Measurements from ENCODE around the gene KCTD3. TPM values are rescaled to one million over a fixed set of nuclear protein-coding genes. Genes with fewer than 3 reads are reported as not detected.

Gene KCTD3
- total and polyA plus RNA-seq, 10 of the 15 experiments (the other 5 are each of a cell fraction or from before 2014, with no cell fraction given) = 3.6 to 19.8 (median 10.7) TPM

- 93% methylated on average over 1 of the region's 1 CpG for WGBS (ENCODE audit: insufficient coverage, insufficient replicate concordance, low lambda C conversion rate, missing lambda C conversion rate)
- BruUV-seq (replicated peaks) = no TSS peak
- Histone ChIP-seq H3K27ac (ENCODE audit: control insufficient read depth, insufficient read depth) (no peak overlapping the region), H3K27me3 (replicated peaks in 1 of 2; ENCODE audit: control insufficient read depth in 2 of 2, insufficient read depth in 2 of 2, low read length in 1 of 2) (no peaks in the 10 kb centered on the region), H3K4me3 (no peak overlapping the region), H3K9ac (ENCODE audit: control insufficient read depth, insufficient read depth, low read length) (no peak overlapping the region), H3K9me3 (replicated peaks; ENCODE audit: control insufficient read depth, insufficient read depth, low read length) (no peaks in the 10 kb centered on the region), H2AFZ (ENCODE audit: control insufficient read depth, low read depth, low read length) (no peak overlapping the region), H3K79me2 (ENCODE audit: control insufficient read depth, insufficient read depth, low read length) (no peaks in the 10 kb centered on the region), H3K4me2 (ENCODE audit: control insufficient read depth, insufficient read depth) (no peak overlapping the region), H4K20me1 (ENCODE audit: control insufficient read depth, insufficient read depth) (no peaks in the 10 kb centered on the region), H3K36me3 (ENCODE audit: control insufficient read depth in 2 of 2, insufficient read depth in 2 of 2, low read length in 1 of 2) (peaks cover 0 to 3% of the 10 kb centered on the region in 2 experiments; a peak in 2 of 4 replicates), H3K4me1 (ENCODE audit: control insufficient read depth, insufficient read depth, low read length) (no peaks in the 10 kb centered on the region)
- SMC1A ChIA-PET (ENCODE audit: uncharacterized antibody, unreplicated experiment) = interaction anchor here (0.7 to 1.4 kb wide), 7 partner anchors 14 to 86 kb away, joined by 3 to 5 read pairs (median 4); no protein-coding TSS in a partner anchor
- FAIRE-seq = no peak
- TF ChIP-seq HCFC1 (IDR thresholded peaks at IDR 0.05; ENCODE audit: low read length) = no peak
- TF ChIP-seq TAF1 (IDR thresholded peaks at IDR 0.05; ENCODE audit: borderline replicate concordance, low read depth, low read length) = no peak
- no peak for TF ChIP-seq IKZF2 (IDR thresholded peaks at IDR 0.05)
- no peak for TF ChIP-seq SMARCA5 (IDR thresholded peaks at IDR 0.05)
- no peak for TF ChIP-seq ATF2 (IDR thresholded peaks at IDR 0.05; ENCODE audit: low read length)
- no peak for TF ChIP-seq FOS (IDR thresholded peaks at IDR 0.05; ENCODE audit: borderline replicate concordance, extremely low read depth, insufficient read length)
- no peak for TF ChIP-seq TCF12 (IDR thresholded peaks at IDR 0.05; ENCODE audit: low read depth, low read length)
- ATAC-seq = no peak
- POLR2A ChIA-PET = interaction anchor here (0.8 to 1.8 kb wide), 3 partner anchors 11 to 43 kb away, joined by 3 to 6 read pairs (median 3); no protein-coding TSS in a partner anchor
- CTCF ChIA-PET = interaction anchor here (0.9 to 1.4 kb wide), 2 partner anchors 7 to 13 kb away, joined by 3 read pairs; no protein-coding TSS in a partner anchor
- intact Hi-C loops (cut with micrococcal nuclease; ENCODE audit: unreplicated experiment) (no loop called here), in situ Hi-C loops (cut with MboI) (no loop called here)
- RAD21 ChIA-PET (ENCODE audit: unreplicated experiment) = interaction anchor here (0.8 to 1.6 kb wide), 3 partner anchors 15 to 24 kb away, joined by 3 to 5 read pairs (median 3); no protein-coding TSS in a partner anchor
- no peak for DNase-seq (ENCODE audit: low read depth, low spot score)
These were observed 50.9 kb downstream of the KCTD3 start for GRCh38 chr1:215617979-215618378.
